Activated T-cell treated with anti-CD3 and anti-CD28 coated beads for 48 hours (primary cell): ENCODE measurements around the gene CAMK2G.
"Not testable (repeated sequence)": the region's sequence is repeated elsewhere in the genome, so short reads cannot be mapped to it uniquely, and the experiment has no call there.

Experiments
- DNase-seq: peaks from one replicate; pipeline ENCODE4 v3.0.0-alpha.2; 2020; ENCODE audit warnings: low read depth

Gene CAMK2G

GRCh38 chr10:73902351-73902750, 28.0 kb upstream of the CAMK2G start:
- DNase-seq: no peak

GRCh38 chr10:73901261-73901660, 26.9 kb upstream of the CAMK2G start:
- no peak for DNase-seq

GRCh38 chr10:73900064-73900463, 25.7 kb upstream of the CAMK2G start:
- DNase-seq: no peak

- no peak for DNase-seq
These were observed 25.1 kb upstream of the CAMK2G start for GRCh38 chr10:73899423-73899822.

GRCh38 chr10:73898730-73899410, 24.5 kb upstream of the CAMK2G start:
- DNase-seq: no peak

GRCh38 chr10:73897693-73898092, 23.3 kb upstream of the CAMK2G start:
- no peak for DNase-seq

GRCh38 chr10:73895381-73895780, 21.0 kb upstream of the CAMK2G start:
- not testable (repeated sequence) for DNase-seq

GRCh38 chr10:73894245-73894971, 20.1 kb upstream of the CAMK2G start:
- no peak for DNase-seq

GRCh38 chr10:73893426-73893825, 19.1 kb upstream of the CAMK2G start:
- no peak for DNase-seq

- no peak for DNase-seq
These were observed 18.1 kb upstream of the CAMK2G start for GRCh38 chr10:73892310-73893030.

- DNase-seq: no peak
These were observed 17.2 kb upstream of the CAMK2G start for GRCh38 chr10:73891540-73891939.

- DNase-seq: not testable (repeated sequence)
These were observed 16.5 kb upstream of the CAMK2G start for GRCh38 chr10:73890830-73891229.

- no peak for DNase-seq
These were observed 15.9 kb upstream of the CAMK2G start for GRCh38 chr10:73890261-73890660.

- DNase-seq: not testable (repeated sequence)
These were observed 15.1 kb upstream of the CAMK2G start for GRCh38 chr10:73889416-73889815.

GRCh38 chr10:73889014-73889413, 14.7 kb upstream of the CAMK2G start:
- DNase-seq: no peak

- no peak for DNase-seq
These were observed 14.2 kb upstream of the CAMK2G start for GRCh38 chr10:73888514-73888913.

- no peak for DNase-seq
These were observed 13.1 kb upstream of the CAMK2G start for GRCh38 chr10:73887294-73888039.

- DNase-seq: no peak
These were observed 12.4 kb upstream of the CAMK2G start for GRCh38 chr10:73886661-73887293.

- DNase-seq: peak; percentile 48
These were observed 11.8 kb upstream of the CAMK2G start for GRCh38 chr10:73886085-73886529.

GRCh38 chr10:73884017-73884416, 9.7 kb upstream of the CAMK2G start:
- no peak for DNase-seq

GRCh38 chr10:73881221-73881919, 7.0 kb upstream of the CAMK2G start:
- DNase-seq: no peak
